GM19395 (cell line): ENCODE data around the gene OR8B12.

Experiments
- ATAC-seq: cut with Tn5 transposase; IDR thresholded peaks from one replicate; pipeline ENCODE4 v1.9.1; 2021; ENCODE audit warnings: mild to moderate bottlenecking, moderate library complexity; ENCODE audit not compliant: unreplicated experiment

OR8B12 gene

GRCh38 chr11:124543554-124543953, at the start of gene OR8B12:
Gene OR8B12, minus strand, starts transcription at chr11:124543654. Its CDS starts 0 bp downstream, at chr11:124543654.
- no peak for ATAC-seq

- no peak for ATAC-seq
Measured at GRCh38 chr11:124592627-124593026, 49.2 kb upstream of the OR8B12 start.

- no peak for ATAC-seq
Measured at GRCh38 chr11:124591430-124591829, 48.0 kb upstream of the OR8B12 start.

GRCh38 chr11:124586238-124586860, 42.9 kb upstream of the OR8B12 start:
- peak; percentile 62 for ATAC-seq

- no peak for ATAC-seq
Measured at GRCh38 chr11:124584681-124585372, 41.4 kb upstream of the OR8B12 start.

GRCh38 chr11:124583781-124584180, 40.3 kb upstream of the OR8B12 start:
- no peak for ATAC-seq

- no peak for ATAC-seq
Measured at GRCh38 chr11:124582565-124582964, 39.1 kb upstream of the OR8B12 start.

- ATAC-seq = no peak
Measured at GRCh38 chr11:124581817-124582216, 38.4 kb upstream of the OR8B12 start.

- ATAC-seq = no peak
Measured at GRCh38 chr11:124578761-124579160, 35.3 kb upstream of the OR8B12 start.

GRCh38 chr11:124577716-124578427, 34.4 kb upstream of the OR8B12 start:
- no peak for ATAC-seq

- ATAC-seq = no peak
Measured at GRCh38 chr11:124570160-124570559, 26.7 kb upstream of the OR8B12 start.

GRCh38 chr11:124569697-124570096, 26.2 kb upstream of the OR8B12 start, which contains the start of gene OR8A1:
Gene OR8A1, plus strand, starts transcription at chr11:124569997. Its CDS starts 123 bp downstream, at chr11:124570120.
- no peak for ATAC-seq

GRCh38 chr11:124556828-124557227, 13.4 kb upstream of the OR8B12 start:
- no peak for ATAC-seq

- ATAC-seq = no peak
Measured at GRCh38 chr11:124551987-124552386, 8.5 kb upstream of the OR8B12 start.

- ATAC-seq = no peak
Measured at GRCh38 chr11:124551189-124551588, 7.7 kb upstream of the OR8B12 start.

- ATAC-seq = no peak
Measured at GRCh38 chr11:124543145-124543544, 309 bp downstream of the OR8B12 start.

- no peak for ATAC-seq
Measured at GRCh38 chr11:124541204-124541603, 2.2 kb downstream of the OR8B12 start.

GRCh38 chr11:124538019-124538418, 5.4 kb downstream of the OR8B12 start:
- ATAC-seq = no peak

- ATAC-seq = no peak
Measured at GRCh38 chr11:124536520-124536919, 6.9 kb downstream of the OR8B12 start.

- ATAC-seq = no peak
Measured at GRCh38 chr11:124535552-124536232, 7.8 kb downstream of the OR8B12 start.

GRCh38 chr11:124534051-124534450, 9.4 kb downstream of the OR8B12 start:
- ATAC-seq = no peak
